Measurements from ENCODE around the gene TMEM255A.

- TF ChIP-seq CTCF (IDR thresholded peaks at IDR 0.05 in 4 of 5, conservative IDR thresholded peaks at IDR 0.05 in 1 of 5), result no peak
- no peak for TF ChIP-seq POLR2A (IDR thresholded peaks at IDR 0.05)
These were observed 4.6 kb downstream of the TMEM255A start for GRCh38 chrX:120306630-120307029.

Data from gastrocnemius medialis (tissue), 4 donors.